Endothelial cell of umbilical vein (primary cell): ENCODE data around the gene NDUFS8. TPM values are rescaled to one million over a fixed set of nuclear protein-coding genes. Genes with fewer than 3 reads are reported as not detected.

Source experiments
- BruUV-seq: library from RNA; stranded (reverse); fragments of 400-500 nt; replicated peaks from 2 replicates; lab custom pipeline; 2021; lab: Mats Ljungman, UMichigan
- CTCF ChIA-PET: fragments of 300-600, 350-600 bp; sonication (Branson Sonifier 250); formaldehyde crosslinking; loops from one replicate; lab custom pipeline; 2021; ENCODE audit warnings: antibody characterized with exemption, inconsistent platforms; lab: Charles Lee
- POLR2A ChIA-PET: fragments of 300-600, 350-600 bp; sonication (Branson Sonifier 250); formaldehyde crosslinking; loops from one replicate; lab custom pipeline; 2021; ENCODE audit warnings: antibody characterized with exemption, inconsistent platforms; lab: Charles Lee
- DNase-seq: peaks from one replicate; pipeline ENCODE4 v3.0.0-alpha.2; 2011; ENCODE audit warnings: low read depth, low spot score
- FAIRE-seq: peaks from 2 replicates; lab custom pipeline; 2011; peaks lifted over from hg19 to GRCh38; lab: Jason Lieb, UNC
- H2AFZ ChIP-seq: 2 replicates; pipeline ENCODE4 v1.6.0; 2012; ENCODE audit warnings: low read depth, low read length, control low read depth, inconsistent platforms
- H3K27ac ChIP-seq: 2 replicates; pipeline ENCODE4 v1.5.1; 2011; ENCODE audit warnings: low read depth, mild to moderate bottlenecking, control low read depth, low read length, moderate library complexity; ENCODE audit not compliant: insufficient read depth
- H3K27me3 ChIP-seq, 2 experiments: 2 replicates each; pipeline versions ENCODE4 v1.6.0 to v1.6.1; 2011; ENCODE audit warnings: low read length in 2 of 2, mixed read lengths in 1 of 2; ENCODE audit not compliant: control insufficient read depth in 2 of 2, insufficient read depth in 2 of 2
- H3K36me3 ChIP-seq, 2 experiments: 2 replicates in 1 of 2; 3 replicates in 1 of 2; pipeline ENCODE4 v1.5.1; 2011; ENCODE audit warnings: low read length in 2 of 2, mild to moderate bottlenecking in 1 of 2, moderate library complexity in 1 of 2; ENCODE audit not compliant: control insufficient read depth in 2 of 2, insufficient read depth in 2 of 2; ENCODE audit errors: extremely low read depth in 1 of 2
- H3K4me1 ChIP-seq: 3 replicates; pipeline ENCODE4 v1.5.1; 2011; ENCODE audit warnings: mild to moderate bottlenecking, low read length; ENCODE audit not compliant: control insufficient read depth, insufficient read depth; ENCODE audit errors: extremely low read depth
- H3K4me2 ChIP-seq: 2 replicates; pipeline ENCODE4 v1.6.1; 2011; ENCODE audit warnings: low read length, control low read depth, mixed read lengths; ENCODE audit not compliant: insufficient read depth
- H3K4me3 ChIP-seq, 3 experiments: fragments of 200-600 bp in 1 of 3; sonication (generic), shearing (Covaris generic) in 1 of 3; replicated peaks in 1 of 3; 2 replicates each; pipeline ENCODE4 v1.5.1; 2011 to 2016; ENCODE audit warnings: control low read depth in 3 of 3, low read length in 3 of 3, mild to moderate bottlenecking in 2 of 3, inconsistent platforms in 1 of 3, low read depth in 1 of 3, moderate library complexity in 1 of 3; ENCODE audit not compliant: insufficient read depth in 1 of 3
- H3K79me2 ChIP-seq: 2 replicates; pipeline ENCODE4 v1.6.0; 2012; ENCODE audit warnings: low read length, inconsistent platforms; ENCODE audit not compliant: control insufficient read depth, insufficient read depth
- H3K9ac ChIP-seq: replicated peaks from 2 replicates; pipeline ENCODE3; 2011; ENCODE audit warnings: low read length, control low read depth; ENCODE audit not compliant: insufficient read depth; ENCODE audit errors: extremely low read depth
- H3K9me1 ChIP-seq: replicated peaks from 3 replicates; pipeline ENCODE4 v1.6.0; 2011; ENCODE audit warnings: mild to moderate bottlenecking, low read length; ENCODE audit not compliant: control insufficient read depth, insufficient read depth; ENCODE audit errors: extremely low read depth
- H3K9me3 ChIP-seq: replicated peaks from 2 replicates; pipeline ENCODE4 v1.5.1; 2012; ENCODE audit warnings: low read length, inconsistent platforms; ENCODE audit not compliant: control insufficient read depth, insufficient read depth
- H4K20me1 ChIP-seq: replicated peaks from 2 replicates; pipeline ENCODE3; 2011; ENCODE audit warnings: mild to moderate bottlenecking, low read length; ENCODE audit not compliant: control insufficient read depth, insufficient read depth; ENCODE audit errors: extremely low read depth
- EZH2 ChIP-seq: IDR thresholded peaks from 2 replicates; pipeline ENCODE4 v1.6.1; 2012; ENCODE audit warnings: borderline replicate concordance, low read depth, mild to moderate bottlenecking, moderate library complexity, low read length, inconsistent platforms; ENCODE audit not compliant: severe bottlenecking
- FOS ChIP-seq: IDR thresholded peaks from 2 replicates; pipeline ENCODE4 v1.6.1; 2011; ENCODE audit warnings: mild to moderate bottlenecking, low read length, moderate library complexity, borderline replicate concordance; ENCODE audit not compliant: insufficient read depth
- GATA2 ChIP-seq: IDR thresholded peaks from 2 replicates; pipeline ENCODE4 v1.7.0; 2011; ENCODE audit warnings: low read depth, mild to moderate bottlenecking, moderate library complexity, mixed read lengths, low read length; ENCODE audit not compliant: insufficient read length, insufficient read depth
- JUN ChIP-seq: IDR thresholded peaks from 2 replicates; pipeline ENCODE4 v1.6.1; 2011; ENCODE audit warnings: borderline replicate concordance, low read depth; ENCODE audit not compliant: insufficient read length, insufficient read depth
- MYC ChIP-seq: IDR thresholded peaks from one replicate; pipeline ENCODE4 v1.6.1; 2011; ENCODE audit warnings: mild to moderate bottlenecking, low read depth, low read length
- POLR2A ChIP-seq: IDR thresholded peaks from 2 replicates; pipeline ENCODE4 v1.6.1; 2012; ENCODE audit warnings: low read depth, mild to moderate bottlenecking, control low read depth, low read length
- POLR2AphosphoS5 ChIP-seq: IDR thresholded peaks from 2 replicates; pipeline ENCODE4 v1.6.1; 2012; ENCODE audit warnings: low read depth, mild to moderate bottlenecking, control low read depth, low read length, moderate library complexity; ENCODE audit not compliant: insufficient read depth
- dilution Hi-C: fragments of 300-500 bp; cut with MboI; formaldehyde crosslinking; loops from one replicate; pipeline ENCODE4 v1.15.0; 2019; ENCODE audit warnings: low sequenced_read_pairs; ENCODE audit not compliant: extremely low pct_ligation_motif_present
- intact Hi-C: fragments of 100-400 bp; cut with micrococcal nuclease; formaldehyde crosslinking; loops from one replicate; pipeline ENCODE4 v1.10.0; 2022
- polyA plus RNA-seq, 4 experiments: library from polyadenylated mRNA; depleted of rRNA in 3 of 4; stranded (reverse) in 3 of 4; unstranded in 1 of 4; fragments of >200 nt; gene quantifications; 2 replicates each; pipeline versions ENCODE4 v1.2.1 to v1.2.3, GENCODE V29; 2011 to 2012; ENCODE audit warnings: missing spikeins in 1 of 4
- total RNA-seq: library from RNA; stranded (reverse); gene quantifications from 2 replicates; pipeline ENCODE4 v1.2.3, GENCODE V29; 2021
- TF ChIP-seq, protein P1 (sequence below), 2 donors: IDR thresholded peaks; 1 replicate in 1 of 2; 2 replicates in 1 of 2; pipeline ENCODE4 v1.5.1; 2011; ENCODE audit warnings: low read length in 2 of 2, mild to moderate bottlenecking in 2 of 2, moderate library complexity in 2 of 2, control low read depth in 1 of 2, inconsistent platforms in 1 of 2, low read depth in 1 of 2; ENCODE audit not compliant: insufficient read depth in 1 of 2; ENCODE audit errors: extremely low read depth in 1 of 2
- TF ChIP-seq, protein P2 (sequence below): IDR thresholded peaks from 2 replicates; pipeline ENCODE4 v1.6.1; 2011; ENCODE audit not compliant: insufficient read depth, insufficient read length

NDUFS8 gene
- total and polyA plus RNA-seq, 2 donors (not counting 3 experiments of a cell fraction or from before 2014, with no cell fraction given): 166 to 170 TPM

DNA sequence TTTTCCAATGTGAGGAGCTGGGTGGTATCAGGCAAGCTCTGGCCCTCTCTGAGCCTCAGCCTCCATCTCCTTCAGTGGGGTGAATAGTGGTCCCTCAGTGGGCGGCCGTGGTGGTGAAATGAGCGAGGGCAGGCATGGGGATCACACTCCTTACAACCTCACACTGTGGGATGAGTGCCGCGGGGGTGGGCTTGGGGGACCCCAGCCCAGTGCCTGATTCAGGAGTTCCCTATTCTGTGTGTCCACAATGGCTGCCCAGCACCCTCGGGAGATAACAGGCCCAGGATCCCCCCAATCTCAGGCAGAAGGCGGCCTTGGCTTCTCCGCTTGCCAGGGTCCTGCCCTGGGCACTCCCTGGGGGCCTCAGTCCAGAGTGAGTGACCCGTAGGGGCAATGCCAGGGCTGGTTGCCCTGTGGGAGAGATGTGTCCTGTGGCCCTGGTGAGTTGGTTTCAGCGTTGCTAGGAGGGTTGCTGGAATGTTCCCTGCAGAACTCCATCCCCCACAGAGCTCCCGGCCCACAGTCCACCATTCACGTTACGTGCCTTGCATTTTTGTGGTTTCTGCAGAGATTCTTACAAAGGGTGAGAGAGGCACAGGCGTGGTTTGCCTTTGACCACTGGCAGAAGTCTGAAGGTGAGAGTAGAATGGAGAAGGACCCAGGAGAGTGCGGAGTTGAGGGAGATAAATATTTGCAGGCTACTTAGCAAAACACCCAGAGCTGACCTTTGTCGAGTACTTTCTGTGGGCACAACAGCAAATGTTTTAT is 17.5 kb upstream of the NDUFS8 start:
- no peak for DNase-seq
- H3K4me1 ChIP-seq: peaks cover 11% of the 10 kb centered on the region

More for the DNA sequence above, 17.5 kb upstream of the NDUFS8 start:
- no peak for FAIRE-seq
- Histone ChIP-seq H2AFZ (no peak overlapping the region), H3K9me3 (no peaks in the 10 kb centered on the region), H3K36me3 (no peaks in the 10 kb centered on the region), H3K27me3 (no peaks in the 10 kb centered on the region), H3K4me2 (no peak overlapping the region), H3K9me1 (no peaks in the 10 kb centered on the region), H3K4me3 (no peak overlapping the region), H3K79me2 (no peaks in the 10 kb centered on the region), H4K20me1 (no peaks in the 10 kb centered on the region), H3K9ac (no peak overlapping the region), H3K27ac (no peak overlapping the region)
- ChIA-PET CTCF (no interaction called here), POLR2A (no interaction called here)
- BruUV-seq: no TSS peak
- intact Hi-C loops: no loop called here
- dilution Hi-C loops: no loop called here
- TF ChIP-seq EZH2 (no peak), POLR2A (no peak), JUN (no peak), FOS (no peak), MYC (no peak), GATA2 (no peak), POLR2AphosphoS5 (no peak)
- TF ChIP-seq, protein P1, sequence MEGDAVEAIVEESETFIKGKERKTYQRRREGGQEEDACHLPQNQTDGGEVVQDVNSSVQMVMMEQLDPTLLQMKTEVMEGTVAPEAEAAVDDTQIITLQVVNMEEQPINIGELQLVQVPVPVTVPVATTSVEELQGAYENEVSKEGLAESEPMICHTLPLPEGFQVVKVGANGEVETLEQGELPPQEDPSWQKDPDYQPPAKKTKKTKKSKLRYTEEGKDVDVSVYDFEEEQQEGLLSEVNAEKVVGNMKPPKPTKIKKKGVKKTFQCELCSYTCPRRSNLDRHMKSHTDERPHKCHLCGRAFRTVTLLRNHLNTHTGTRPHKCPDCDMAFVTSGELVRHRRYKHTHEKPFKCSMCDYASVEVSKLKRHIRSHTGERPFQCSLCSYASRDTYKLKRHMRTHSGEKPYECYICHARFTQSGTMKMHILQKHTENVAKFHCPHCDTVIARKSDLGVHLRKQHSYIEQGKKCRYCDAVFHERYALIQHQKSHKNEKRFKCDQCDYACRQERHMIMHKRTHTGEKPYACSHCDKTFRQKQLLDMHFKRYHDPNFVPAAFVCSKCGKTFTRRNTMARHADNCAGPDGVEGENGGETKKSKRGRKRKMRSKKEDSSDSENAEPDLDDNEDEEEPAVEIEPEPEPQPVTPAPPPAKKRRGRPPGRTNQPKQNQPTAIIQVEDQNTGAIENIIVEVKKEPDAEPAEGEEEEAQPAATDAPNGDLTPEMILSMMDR (IDR thresholded peaks at IDR 0.05; ENCODE audit: extremely low read depth in 1 of 2, insufficient read depth in 1 of 2, low read depth in 1 of 2, low read length in 2 of 2): no peak
- TF ChIP-seq, protein P2, sequence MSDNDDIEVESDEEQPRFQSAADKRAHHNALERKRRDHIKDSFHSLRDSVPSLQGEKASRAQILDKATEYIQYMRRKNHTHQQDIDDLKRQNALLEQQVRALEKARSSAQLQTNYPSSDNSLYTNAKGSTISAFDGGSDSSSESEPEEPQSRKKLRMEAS: no peak
